ENCODE results near the gene ATP4B. TPM values are rescaled to one million over a fixed set of nuclear protein-coding genes. Genes with fewer than 3 reads are reported as not detected.

ATP4B gene
- not detected in 2 replicates for total RNA-seq

DNA sequence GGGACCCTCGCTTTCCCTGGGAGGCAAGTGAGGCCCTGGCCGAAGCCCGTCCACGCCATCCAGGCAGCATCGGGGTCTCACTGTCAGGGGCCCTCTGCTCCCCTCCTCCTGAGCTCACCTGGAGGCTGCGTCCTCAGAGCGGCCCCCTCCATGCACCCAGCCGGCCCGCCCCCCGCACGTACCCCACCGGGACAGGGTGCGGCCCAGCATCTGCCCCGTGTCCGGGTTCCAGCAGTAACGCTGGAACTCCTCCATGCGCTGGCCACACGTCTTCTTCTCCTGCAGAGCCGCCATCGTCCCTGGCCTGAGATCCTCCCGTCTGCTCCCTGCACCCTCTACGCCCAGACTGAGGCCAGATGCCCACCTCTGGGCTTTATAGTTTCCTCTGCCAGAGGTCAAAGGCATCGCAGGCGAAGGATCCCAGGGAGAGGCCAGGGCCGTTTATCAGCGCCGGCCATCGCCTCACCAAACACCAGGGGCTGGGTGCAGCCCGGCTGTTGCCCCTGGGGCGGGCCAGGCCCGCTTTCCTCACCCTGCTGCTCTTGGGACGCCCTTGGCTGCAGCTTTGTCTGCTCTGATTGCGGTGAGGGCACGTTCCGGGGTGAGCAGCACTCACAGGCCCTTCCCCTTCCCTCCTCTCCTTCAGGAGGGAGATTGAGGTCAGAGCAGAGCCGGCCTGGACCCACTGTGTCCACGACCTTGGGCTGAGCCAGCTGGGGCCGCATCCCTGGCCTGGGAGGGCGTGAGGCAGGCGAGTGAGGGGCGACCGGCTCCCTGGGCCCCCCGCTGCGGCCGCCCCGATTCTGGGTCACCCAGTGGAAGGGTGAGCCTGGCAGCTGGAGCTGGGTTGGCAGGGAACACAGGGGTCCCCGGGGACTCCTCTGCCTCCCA is at the start of gene ATP4B:
TSS of gene ATP4B (minus strand) at position 348 of the 891 bp plus-strand sequence. CDS start at position 294, 54 bp downstream.

DNA sequence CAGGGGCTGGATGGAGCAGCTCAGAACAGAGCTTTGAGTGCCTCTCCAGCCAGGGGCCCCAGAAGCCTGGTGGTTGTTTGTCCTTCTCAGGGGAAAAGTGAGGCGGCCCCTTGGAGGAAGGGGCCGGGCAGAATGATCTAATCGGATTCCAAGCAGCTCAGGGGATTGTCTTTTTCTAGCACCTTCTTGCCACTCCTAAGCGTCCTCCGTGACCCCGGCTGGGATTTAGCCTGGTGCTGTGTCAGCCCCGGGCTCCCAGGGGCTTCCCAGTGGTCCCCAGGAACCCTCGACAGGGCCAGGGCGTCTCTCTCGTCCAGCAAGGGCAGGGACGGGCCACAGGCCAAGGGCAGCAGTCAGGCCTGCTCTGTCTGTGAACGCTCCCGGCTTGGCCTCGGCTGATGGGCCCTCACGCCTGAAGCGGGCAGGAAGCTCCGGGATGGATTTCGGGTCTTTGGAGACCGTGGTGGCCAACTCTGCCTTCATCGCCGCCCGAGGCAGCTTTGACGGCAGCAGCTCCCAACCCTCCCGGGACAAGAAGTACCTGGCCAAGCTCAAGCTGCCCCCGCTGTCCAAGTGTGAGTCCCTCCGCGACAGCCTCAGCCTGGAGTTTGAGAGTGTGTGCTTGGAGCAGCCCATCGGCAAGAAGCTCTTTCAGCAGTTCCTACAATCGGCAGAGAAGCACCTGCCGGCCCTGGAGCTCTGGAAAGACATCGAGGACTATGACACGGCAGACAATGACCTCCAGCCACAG is 9.1 kb upstream of the ATP4B start, which contains the start of gene GRK1:
TSS of gene GRK1 (plus strand) at position 269 of the 751 bp plus-strand sequence. CDS start at position 437, 168 bp downstream.

Other genes starting within 250 kb of the ATP4B start
- gene ADPRHL1, start 204.7 kb downstream of the ATP4B start, total RNA-seq: 4.7 and 11.2 TPM in 2 replicates
- 13.9 and 15.7 TPM in 2 replicates for gene DCUN1D2, start 167.5 kb downstream of the ATP4B start, total RNA-seq
- 35.7 and 67.0 TPM in 2 replicates for gene TFDP1, start 73.4 kb downstream of the ATP4B start, total RNA-seq
- gene GRK1, start 9.0 kb upstream of the ATP4B start, total RNA-seq: under 0.01 TPM in 1 of 2 replicates, not detected in the other
- gene TMEM255B, start 101.0 kb upstream of the ATP4B start, total RNA-seq: under 0.01 and 0.65 TPM in 2 replicates
- gene GAS6, start 205.9 kb upstream of the ATP4B start, total RNA-seq: 69.9 and 246 TPM in 2 replicates

All from placental epithelial cell (primary cell).